PFSK-1 (cell line): Measurements from ENCODE around the gene MZB1. TPM values are rescaled to one million over a fixed set of nuclear protein-coding genes. Genes with fewer than 3 reads are reported as not detected.

Source experiments
- FOXP2 ChIP-seq: optimal IDR thresholded peaks from 2 replicates; pipeline ENCODE3; 2011; ENCODE audit warnings: borderline replicate concordance, control low read depth, inconsistent platforms; ENCODE audit not compliant: insufficient read depth; ENCODE audit errors: extremely low read length, extremely low read depth
- POLR2AphosphoS5 ChIP-seq: IDR thresholded peaks from 2 replicates; pipeline ENCODE4 v1.6.1; 2012; ENCODE audit warnings: low read depth, mild to moderate bottlenecking, control low read depth, low read length, moderate library complexity
- REST ChIP-seq, 2 experiments: IDR thresholded peaks; 2 replicates each; pipeline versions ENCODE4 v1.6.1 to v1.8.0; 2011 to 2012; ENCODE audit warnings: low read depth in 2 of 2, low read length in 2 of 2, control low read depth in 1 of 2, inconsistent platforms in 1 of 2, mild to moderate bottlenecking in 1 of 2, moderate library complexity in 1 of 2; ENCODE audit not compliant: insufficient read depth in 1 of 2
- SIN3A ChIP-seq: IDR thresholded peaks from 2 replicates; pipeline ENCODE4 v1.6.1; 2012; ENCODE audit warnings: mild to moderate bottlenecking, low read length, moderate library complexity, borderline replicate concordance; ENCODE audit not compliant: insufficient read depth
- TAF1 ChIP-seq: IDR thresholded peaks from 2 replicates; pipeline ENCODE4 v1.6.1; 2012; ENCODE audit warnings: low read length, control low read depth, borderline replicate concordance; ENCODE audit not compliant: insufficient read depth
- polyA plus RNA-seq: library from polyadenylated mRNA; unstranded; fragments of >200 nt; gene quantifications from one replicate; pipeline ENCODE4 v1.2.1, GENCODE V29; 2012; ENCODE audit warnings: low read depth, missing spikeins; ENCODE audit not compliant: insufficient read length

MZB1 gene
- polyA plus RNA-seq, result not detected

- TF ChIP-seq REST (IDR thresholded peaks at IDR 0.05; ENCODE audit: insufficient read depth in 1 of 2, low read depth in 2 of 2, low read length in 2 of 2), result no peak
- TF ChIP-seq FOXP2, result no peak
- no peak for TF ChIP-seq POLR2AphosphoS5
- no peak for TF ChIP-seq SIN3A
- no peak for TF ChIP-seq TAF1
These were observed at the start of gene MZB1 for GRCh38 chr5:139389701-139390638. TSS of gene MZB1 (minus strand) at chr5:139389913. CDS start at chr5:139389856, 57 bp downstream.

GRCh38 chr5:139439013-139439903, 49.5 kb upstream of the MZB1 start, which contains the start of gene DNAJC18:
TSS of gene DNAJC18 (minus strand) at chr5:139439525. CDS start at chr5:139439445, 80 bp downstream.
- TF ChIP-seq POLR2AphosphoS5, result peak; percentile 33; the same call in 1 of the 2 replicates
- 0 out of 2 replicates have a peak, but pooled peaks have one; percentile 45 for TF ChIP-seq TAF1
- TF ChIP-seq FOXP2, result no peak

GRCh38 chr5:139438707-139439012, 48.9 kb upstream of the MZB1 start:
- TF ChIP-seq POLR2AphosphoS5 (no peak), SIN3A (no peak), REST (IDR thresholded peaks at IDR 0.05; ENCODE audit: insufficient read depth in 1 of 2, low read depth in 2 of 2, low read length in 2 of 2) (no peak), FOXP2 (no peak), TAF1 (no peak)

GRCh38 chr5:139435676-139436075, 46.0 kb upstream of the MZB1 start:
- no peak for TF ChIP-seq FOXP2
- no peak for TF ChIP-seq SIN3A

- TF ChIP-seq SIN3A (no peak), FOXP2 (no peak), REST (IDR thresholded peaks at IDR 0.05; ENCODE audit: insufficient read depth in 1 of 2, low read depth in 2 of 2, low read length in 2 of 2) (no peak), POLR2AphosphoS5 (no peak), TAF1 (no peak)
These were observed 42.0 kb upstream of the MZB1 start for GRCh38 chr5:139431706-139432105.
